GM18502 (cell line): ENCODE data around the gene HYAL1.

Experiments
- ATAC-seq: cut with Tn5 transposase; IDR thresholded peaks from one replicate; pipeline ENCODE4 v1.9.1; 2021; ENCODE audit warnings: mild to moderate bottlenecking; ENCODE audit not compliant: unreplicated experiment, poor library complexity

HYAL1 gene

DNA sequence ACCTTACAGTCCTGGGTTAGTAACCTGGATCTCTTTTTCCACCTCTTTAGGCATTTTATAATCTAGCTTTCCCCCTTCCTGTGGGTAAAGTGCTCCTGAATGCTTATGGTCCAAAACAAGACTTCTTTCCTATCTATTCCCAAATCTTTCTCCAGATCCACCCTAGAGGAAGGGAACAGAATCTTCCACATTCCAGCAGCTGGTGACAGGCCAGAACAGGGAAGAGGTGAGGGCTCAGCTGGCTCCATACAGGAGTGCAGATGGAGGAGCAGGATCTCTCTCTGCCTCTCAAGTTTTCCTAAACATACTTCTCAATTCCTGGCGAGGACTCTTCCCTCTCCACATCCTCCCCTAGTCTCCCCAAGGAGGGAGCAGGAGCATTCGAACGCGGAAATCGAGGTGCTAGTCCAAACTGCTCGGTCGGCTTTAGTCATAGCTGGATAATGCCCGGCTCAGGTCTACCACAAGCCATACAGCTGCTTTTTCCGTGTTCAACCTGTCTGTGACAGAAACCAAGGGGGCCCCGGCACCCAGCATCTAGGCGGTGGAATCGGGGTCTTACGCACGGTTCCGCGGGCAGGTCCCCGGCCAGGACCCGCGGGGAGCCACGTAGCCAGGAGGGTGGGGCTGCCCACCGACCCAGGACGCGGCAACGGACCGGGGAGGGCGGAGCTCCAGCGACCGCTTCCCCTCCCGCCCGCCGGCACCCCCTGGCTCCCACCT is 33.2 kb upstream of the HYAL1 start:
- ATAC-seq, result peak; percentile 33

DNA sequence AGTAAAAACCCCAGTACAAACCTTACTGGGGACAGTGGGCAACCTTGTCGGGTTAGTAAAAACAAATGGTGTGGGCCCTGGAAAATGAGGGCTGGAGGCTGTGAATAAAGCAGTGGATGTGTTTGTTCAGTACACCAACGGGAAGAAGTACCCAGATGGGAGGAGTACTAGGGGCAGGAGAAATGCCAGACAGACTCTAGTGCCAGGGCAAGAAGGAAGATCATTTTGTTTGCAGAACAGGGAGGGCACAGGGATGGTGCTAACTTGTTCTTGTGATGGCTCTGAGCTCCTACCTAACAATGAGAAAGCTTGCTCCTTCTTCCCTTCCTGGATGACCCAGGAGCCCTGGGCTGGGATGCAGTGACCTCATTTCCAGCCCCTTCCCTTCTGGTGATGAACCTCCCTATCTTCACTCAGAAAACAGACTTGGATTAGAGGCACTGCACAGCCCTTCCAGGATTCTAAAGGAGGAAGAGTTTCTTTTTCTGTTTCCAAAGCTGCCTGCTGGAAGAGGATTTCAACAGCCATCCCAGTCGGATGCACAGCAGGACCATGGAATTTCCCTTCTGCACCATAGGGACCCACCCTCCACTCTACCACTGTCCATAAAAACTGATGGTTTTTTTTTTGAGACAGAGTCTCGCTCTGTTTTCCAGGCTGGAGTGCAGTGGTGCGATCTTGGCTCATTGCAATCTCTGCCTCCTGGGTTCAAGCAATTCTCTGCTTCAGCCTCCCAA is 31.1 kb upstream of the HYAL1 start:
- no peak for ATAC-seq

DNA sequence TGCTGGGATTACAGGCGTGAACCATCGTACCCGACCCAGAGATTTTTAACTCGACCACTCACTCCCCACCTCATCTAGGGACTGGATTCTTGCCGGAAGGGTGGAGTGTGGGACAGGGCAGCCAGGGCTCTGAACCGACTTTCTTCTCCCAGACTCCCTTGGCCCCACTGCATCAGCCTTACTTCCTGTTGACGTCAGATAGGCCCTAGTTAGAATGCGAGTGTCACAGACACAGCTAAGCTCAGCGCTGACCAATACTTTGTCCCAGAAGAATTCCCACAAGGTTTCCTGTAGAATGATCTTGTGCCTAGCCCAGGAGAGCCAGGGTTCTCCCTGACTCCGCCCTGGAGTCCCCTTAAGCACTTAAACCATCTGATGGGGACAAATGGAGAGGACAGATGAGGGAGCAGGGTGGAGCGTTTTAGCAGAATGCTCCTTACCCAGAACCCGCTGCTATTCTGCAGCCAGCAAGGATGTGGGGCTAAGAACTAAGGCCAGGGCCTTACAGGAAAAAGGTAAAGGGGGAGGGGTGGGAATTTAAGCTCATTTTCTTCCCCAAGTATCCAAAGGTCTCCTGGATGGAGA is 30.5 kb upstream of the HYAL1 start:
- no peak for ATAC-seq

DNA sequence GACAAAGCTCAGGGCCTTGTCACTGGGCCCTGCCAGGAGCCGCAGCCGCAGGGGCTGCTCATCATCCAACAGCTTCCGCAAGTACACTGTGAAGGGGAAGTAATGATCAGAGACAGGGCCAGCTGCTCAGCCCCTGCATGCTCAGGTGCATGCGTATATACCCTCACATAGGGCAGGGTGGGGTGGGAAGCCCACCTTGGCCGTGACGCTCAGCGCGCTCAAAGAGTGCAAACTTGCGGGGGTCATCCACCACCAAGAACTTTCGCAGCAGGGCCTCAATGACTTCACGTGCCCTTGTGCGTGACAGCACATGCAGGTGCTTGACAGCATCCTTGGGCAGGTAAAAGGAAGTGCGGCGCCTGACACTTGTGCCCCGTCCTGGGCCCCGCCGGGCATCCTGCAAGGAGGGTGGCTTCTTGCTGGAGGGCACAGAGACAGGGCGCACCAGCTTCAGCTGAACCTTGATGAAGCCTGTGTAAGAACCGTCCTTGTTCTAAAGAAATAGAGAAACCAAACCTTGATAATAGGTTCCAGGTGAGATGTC is 28.1 kb upstream of the HYAL1 start:
- no peak for ATAC-seq

DNA sequence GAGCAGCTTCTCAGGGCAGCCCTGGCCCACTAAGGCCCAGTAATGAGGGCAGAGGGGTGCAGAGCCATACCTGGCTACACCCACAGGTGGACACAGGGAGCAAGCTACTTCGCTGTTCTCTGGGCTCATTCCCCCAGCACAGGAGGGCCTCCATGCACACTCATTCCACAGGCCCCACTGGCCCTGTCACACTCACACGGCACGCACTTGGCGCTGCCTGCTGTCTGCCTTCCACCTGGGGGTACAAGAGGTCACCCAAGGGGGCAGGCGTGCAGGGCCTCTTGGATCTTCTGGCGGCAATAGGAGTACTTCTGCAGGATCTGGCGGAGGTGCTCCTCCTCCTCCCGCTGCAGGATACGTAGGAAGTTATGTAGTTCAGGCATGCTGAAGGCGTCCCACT is 27.0 kb upstream of the HYAL1 start:
- ATAC-seq, result no peak

DNA sequence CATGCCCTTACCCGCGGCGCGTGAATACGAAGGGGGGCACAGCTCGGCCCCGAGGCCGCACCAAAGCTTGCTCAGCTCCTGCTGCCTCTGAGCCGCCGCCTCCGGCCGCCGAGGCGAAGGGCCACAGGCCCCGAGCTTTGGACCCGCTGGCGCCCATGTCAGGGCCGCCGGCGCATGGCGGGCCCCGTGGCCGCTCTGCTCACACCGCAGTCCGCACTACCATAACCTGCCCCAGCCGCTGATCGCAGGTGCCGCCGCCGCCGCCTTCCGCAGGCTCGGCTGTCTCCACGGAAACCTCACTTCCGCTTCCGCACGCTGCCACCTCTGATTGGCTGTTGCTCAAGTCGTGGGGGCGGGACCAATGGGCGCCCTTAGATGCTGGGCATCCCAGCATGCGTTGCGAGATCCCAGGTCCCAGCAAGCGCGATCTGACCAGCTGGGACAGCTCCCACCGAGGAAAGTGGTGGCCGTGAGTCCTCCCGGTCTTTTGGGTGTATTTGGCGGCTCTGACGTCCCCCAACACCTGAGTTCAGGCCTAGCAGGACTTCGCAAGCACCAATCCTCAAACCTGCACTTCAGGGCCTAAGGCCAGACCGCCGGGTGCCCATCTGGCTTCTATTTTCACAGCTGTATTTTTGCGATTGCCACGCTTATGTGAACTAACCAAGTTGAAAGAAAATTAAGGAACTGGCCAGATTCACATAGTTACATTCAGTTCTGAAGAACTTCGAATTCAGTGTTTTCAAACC is 24.7 kb upstream of the HYAL1 start, which contains the start of gene TUSC2:
Gene TUSC2, minus strand, starts transcription at position 281 of the 749 bp plus-strand sequence. Its CDS starts 124 bp downstream, at position 157.
- ATAC-seq, result peak; percentile 88

DNA sequence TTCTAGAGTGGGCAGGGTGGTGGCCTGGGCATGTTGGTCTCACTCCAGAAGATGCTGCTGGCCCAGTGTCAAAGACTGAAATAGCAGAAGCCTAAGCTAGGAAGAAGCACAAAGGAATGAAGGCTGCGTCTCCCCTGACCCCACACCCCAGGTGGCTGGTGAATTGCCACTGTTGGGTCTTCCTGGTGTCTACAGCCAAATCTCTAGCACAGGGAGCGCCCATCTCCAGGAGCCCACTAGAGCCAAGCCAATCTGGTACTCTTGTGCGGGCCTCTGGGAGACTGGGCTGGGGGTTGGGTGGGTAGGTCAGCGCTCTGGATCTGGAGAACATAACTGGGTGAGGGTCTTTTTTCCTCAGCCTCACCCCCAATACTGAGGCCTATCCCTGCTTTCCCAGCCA is 23.8 kb upstream of the HYAL1 start:
- no peak for ATAC-seq

DNA sequence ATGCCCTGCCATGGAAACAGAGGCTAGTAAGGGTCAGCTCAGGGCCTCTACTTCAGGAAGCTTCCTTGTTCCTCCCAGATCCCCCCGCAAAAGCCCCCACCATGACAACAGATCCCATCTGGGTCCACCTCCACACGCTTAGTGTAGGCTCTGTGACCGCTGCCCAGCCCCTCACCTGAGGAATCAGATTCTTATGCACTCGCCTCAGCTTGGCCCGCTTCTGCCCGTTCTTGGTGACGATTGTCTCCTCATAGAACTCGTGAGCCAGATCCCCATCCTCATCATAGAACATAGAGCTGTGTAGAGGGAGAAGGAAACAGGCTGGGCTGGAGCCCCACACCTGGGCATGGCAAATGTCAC is 22.8 kb upstream of the HYAL1 start:
- ATAC-seq, result no peak

DNA sequence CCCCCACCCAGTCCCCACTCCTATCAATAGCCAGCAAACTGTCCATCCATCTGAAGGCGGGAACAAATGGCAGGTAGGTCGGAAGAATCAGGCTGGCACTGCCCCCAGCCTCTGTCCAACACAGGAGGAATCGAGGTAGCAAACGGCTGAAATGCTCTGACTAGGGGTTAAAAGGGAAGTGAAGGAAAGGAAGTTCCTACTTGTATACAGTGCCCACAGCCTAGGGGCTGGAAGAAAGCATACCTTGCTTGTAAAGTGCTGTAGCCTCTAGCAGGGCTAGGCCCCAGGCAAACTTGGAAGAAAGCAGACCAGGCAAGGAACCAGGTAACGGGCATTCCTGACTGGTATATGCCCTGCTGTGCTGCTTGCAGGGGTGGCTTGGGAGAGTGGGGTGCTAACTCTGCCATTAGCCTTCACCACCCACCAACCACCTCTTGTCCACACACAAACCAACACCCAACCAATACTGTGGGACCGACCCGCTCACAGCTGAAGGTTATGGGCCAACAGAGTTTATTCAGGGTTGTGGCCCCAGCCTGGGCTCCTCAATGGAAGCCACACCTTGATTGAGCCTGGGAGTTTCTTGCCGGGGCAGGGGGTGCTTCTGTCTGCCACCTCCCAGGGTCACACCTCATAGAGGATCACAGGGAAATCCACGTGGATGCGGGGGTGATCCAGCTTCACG is 22.3 kb upstream of the HYAL1 start:
- no peak for ATAC-seq

DNA sequence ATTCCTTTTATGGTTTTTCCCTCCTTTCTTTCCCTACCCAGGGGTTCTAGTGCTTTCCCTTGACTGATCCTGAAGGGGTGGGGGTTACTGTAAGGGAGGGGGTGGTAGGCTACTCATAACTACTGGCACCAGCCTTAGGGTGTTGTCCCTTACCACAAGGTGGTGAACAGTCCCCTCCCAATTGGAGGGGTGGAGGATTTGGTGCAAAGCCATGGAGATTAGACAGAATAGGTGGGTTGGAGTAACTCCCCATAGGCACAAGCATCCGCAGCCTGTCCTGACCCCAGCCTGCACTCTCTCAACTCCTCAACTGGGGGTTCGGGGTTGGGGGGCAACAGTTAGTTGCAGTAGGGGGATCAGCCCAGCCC is 21.7 kb upstream of the HYAL1 start:
- ATAC-seq, result no peak

DNA sequence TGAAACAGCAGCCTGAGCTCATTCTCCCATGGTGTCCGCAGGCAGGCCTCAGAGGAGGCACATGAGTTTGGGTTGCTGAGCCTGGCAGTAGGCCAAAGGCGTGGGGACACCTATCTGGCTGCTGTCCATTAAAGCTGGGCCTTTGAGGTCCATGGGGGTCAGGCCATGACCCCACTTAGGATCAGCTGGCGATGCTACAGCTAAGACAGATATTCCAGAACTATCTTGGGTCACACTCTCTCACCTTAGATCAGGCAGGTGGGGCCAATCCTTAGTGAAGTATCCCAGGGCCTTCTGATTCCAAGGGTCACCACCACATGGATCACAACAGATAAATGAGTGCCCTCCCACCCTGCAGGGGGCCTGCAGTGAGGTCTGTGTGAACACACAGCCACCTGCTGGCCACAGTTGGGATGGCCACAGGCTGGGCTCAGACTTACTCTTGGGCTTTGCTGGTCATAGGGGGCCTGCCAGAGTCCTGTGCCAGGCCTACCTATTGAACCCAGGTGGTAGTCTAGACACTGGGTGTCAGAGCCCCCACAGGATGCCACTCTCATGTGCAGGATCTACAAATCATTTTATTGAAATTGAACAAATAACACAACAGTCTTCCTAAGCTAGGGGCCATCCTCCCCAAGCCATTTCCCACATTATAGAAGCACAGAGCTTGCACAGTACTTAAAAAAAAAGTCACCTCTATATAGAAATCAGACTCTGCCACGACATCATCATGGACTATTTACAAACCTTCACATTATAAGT is 21.2 kb upstream of the HYAL1 start:
- no peak for ATAC-seq

DNA sequence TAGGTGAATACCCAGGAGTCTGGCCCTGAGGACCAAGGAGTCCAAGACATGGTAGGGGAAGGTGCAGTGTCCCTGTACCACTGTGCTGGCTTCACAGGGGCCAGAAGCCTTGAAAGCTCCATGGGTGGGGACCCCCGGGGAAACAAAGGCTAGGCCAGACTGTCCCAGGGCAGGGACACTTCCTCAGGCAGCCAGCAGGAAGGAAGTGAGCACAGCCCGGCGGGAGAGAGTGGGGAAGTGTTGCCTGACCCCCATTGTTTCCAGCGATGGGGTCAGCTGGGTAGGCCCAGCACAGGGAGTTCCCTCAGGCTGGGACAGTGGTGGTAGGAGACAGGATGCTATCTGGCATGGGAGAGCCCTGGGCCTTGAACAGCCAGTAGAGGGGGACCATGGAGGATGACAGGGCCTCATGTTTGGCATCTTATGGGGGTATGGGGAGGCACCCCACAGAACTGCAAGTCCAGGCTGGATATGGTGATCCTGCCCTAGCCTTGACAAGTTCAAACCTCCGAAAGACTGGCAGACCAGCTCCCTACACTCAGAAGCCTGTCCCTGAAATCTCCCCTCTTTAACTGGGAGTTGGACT is 20.3 kb upstream of the HYAL1 start:
- no peak for ATAC-seq

DNA sequence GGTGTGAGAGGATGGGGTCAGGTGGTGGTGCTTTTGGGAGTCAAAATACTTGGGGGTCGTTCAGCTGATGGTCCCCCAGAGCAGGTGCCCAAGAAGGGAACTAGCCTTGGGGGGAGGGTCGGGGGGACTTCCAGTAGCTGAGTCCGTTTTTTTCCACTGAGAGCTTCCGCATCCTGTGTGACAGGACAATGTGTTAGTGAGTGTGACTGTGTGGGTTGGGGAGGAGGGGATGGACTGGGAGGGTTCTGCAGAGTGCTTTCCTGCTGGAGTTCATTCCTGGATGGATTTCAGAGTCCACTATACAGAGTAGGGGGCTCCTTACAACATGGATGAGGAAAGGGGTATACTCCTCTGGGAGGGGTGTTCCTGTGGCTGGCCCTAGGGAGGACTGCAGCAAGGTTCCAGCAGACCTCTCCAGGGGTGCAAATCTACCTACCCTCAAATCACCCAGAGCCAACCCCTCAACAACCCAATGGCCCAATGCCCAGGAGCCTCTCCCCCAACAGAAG is 19.8 kb upstream of the HYAL1 start:
- ATAC-seq, result no peak

DNA sequence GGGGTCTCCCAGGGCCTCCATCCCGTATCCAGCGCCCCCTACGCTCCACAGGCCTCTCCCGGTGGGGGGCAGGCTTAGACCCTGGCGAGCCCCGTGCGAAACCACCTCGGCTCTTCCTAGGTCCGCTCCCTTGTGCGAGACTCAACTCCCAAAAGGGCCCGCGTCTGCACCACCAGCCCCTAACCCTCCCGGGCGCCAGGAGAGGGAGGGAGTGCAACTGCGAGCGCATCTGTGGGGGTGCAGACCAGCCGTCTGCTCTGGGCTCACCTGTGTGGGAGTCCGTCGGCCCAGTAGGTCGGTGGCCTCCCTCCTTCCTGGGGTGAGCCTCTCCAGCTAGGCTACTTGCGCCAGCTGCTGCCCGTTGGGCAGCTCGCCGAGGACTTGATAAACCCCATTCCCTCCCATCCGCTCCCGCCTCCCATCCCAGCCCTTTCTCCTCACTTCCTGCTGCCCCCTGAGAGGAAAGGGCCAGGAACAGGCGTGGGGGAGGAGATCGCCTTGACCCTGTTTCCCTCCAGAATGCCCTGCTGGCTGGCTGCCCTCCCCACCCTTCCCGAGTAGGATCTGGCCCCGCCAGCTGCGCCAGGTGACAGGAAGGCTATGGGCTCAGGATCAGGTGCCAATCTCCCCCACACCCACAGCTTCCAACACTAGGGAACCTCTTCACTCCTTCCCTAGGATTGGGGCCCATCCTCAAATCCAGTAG is 19.2 kb upstream of the HYAL1 start, which contains the start of gene HYAL2:
Gene HYAL2, minus strand, starts transcription at position 360 of the 706 bp plus-strand sequence. CDS start 2,256 bp downstream, outside the sequence.
- ATAC-seq, result no peak

DNA sequence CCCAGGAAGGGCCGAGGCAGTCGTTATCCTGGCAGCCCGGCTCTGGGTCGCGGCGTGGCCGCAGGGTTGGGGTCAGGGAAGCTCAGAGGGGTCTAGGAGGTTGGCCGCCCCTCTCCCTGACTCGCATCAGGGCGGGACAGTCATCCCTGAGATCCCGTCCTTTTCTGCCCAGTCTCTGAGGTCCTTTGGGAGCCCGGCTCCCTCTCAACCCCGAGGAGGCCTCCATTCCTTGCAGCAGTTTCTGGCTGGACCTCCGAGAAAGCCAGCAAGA is 18.7 kb upstream of the HYAL1 start:
- ATAC-seq, result no peak

DNA sequence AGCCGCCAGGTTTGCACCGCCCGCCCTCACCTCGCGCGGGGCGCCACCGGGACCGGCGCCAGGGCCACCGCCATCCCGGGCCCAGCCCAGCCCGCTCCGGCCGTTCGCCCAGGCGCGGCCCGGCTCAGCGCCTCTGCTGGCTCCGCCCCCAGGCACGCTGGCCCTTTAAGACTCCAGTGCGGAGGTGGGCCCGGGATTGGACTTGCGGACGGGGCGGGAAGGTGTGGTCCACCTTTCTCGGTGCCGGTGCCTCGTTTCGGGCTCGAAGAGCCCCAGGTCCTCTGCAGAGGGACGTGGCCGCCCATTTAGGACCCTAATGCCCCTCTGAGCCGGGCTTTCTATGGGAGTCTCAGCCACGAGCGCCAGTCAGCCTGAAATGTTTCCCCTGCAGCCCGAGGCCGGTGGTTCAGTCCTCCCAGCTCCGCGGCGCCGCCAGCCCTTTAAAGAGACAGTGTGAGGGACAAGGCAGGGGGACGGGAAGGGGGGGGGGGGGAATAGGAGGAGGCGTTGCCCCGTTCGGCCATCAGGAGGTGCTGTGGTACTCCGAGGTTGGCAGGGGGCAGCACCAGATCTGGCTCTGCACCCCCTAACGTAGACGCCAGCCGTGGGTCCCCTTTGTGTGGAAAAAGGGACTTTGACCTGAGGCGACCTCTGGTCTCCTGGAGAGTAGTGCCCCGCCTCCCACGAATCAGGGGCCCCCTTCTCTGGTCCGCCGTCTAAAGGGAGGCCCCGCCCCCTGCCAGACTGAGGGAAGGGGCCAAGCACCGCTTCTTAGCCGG is 18.2 kb upstream of the HYAL1 start:
- peak; percentile 79 for ATAC-seq

DNA sequence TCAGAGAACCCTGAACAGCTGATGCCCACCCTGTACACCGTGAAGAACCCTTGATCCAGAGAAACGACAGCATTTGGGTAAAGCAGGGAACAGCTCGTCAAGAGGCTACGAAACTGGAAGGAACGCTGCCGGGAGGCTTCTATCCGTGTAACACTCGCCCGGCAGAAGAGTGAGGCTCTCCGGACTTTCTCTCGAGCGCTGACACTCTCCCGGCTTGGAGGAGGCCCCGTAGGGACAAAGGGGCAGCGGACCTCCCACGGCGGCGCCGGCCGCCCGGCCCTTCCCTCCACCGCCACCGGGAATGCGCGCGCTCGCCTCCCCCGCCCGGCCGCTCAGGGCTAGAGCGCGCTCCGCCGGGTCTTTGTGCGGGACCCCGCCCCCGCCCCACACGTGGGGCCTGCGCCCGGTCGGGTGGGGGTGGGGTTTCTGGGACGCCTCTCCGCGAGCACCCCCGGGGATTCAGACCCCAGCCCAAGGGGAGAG is 17.5 kb upstream of the HYAL1 start:
- ATAC-seq, result peak; percentile 61
